ENCODE measurements around the gene CNTNAP2. TPM values are rescaled to one million over a fixed set of nuclear protein-coding genes. Genes with fewer than 3 reads are reported as not detected.

The CNTNAP2 gene
- total and polyA plus RNA-seq, 11 donors, result 0.01 to 2.6 (median 0.31) TPM; not detected in 3

DNA sequence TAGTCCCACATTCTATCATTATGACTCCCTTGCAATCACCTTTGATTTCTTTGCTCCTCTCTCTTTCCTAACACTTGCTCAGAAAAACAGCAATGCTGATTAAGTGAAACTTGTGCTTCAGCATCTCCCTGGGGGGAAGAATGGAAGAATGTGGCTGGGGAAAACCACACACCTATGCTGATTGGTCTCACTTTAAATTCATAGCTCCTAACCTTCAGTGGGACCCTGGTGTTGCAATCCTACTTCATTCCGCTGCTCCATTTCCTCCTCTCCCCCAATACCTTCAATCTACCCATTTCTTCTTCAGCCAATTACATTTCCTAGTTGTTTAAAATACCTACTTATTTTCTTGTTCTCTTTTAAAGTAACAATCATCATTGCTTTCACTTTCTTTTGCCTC lies 1307.3 kb downstream of the CNTNAP2 start:
- H3K27ac ChIP-seq, result no peak overlapping the region
- intact Hi-C loops (cut with DNase I), result no loop called here
- no peaks in the 10 kb centered on the region for H3K27me3 ChIP-seq
- no peaks in the 10 kb centered on the region for H3K36me3 ChIP-seq
- no peaks in the 10 kb centered on the region for H3K4me1 ChIP-seq
- DNase-seq (no peak), ATAC-seq (no peak)
- WGBS, 4 donors, result 79 to 90% (median 87%) methylated on average over 1 of the region's 1 CpG
- TF ChIP-seq POLR2A (IDR thresholded peaks at IDR 0.05) (no peak), CTCF (IDR thresholded peaks at IDR 0.05) (no peak)
- peaks cover 0 to 10% (median 0%) of the 10 kb centered on the region in 12 donors for H3K9me3 ChIP-seq
- H3K4me3 ChIP-seq, result no peak overlapping the region

- no peaks in the 10 kb centered on the region for H3K4me1 ChIP-seq
- H3K4me3 ChIP-seq, result no peak overlapping the region
- no peak for TF ChIP-seq POLR2A (IDR thresholded peaks at IDR 0.05)
- no peak for TF ChIP-seq CTCF (IDR thresholded peaks at IDR 0.05)
- no peaks in the 10 kb centered on the region for H3K36me3 ChIP-seq
- WGBS, 4 donors, result 89 to 95% (median 94%) methylated on average over 1 of the region's 1 CpG
- peaks cover 0 to 21% (median 0%) of the 10 kb centered on the region in 12 donors for H3K9me3 ChIP-seq
- ATAC-seq (no peak), DNase-seq (no peak)
- no peak overlapping the region for H3K27ac ChIP-seq
- intact Hi-C loops (cut with DNase I), result no loop called here
- H3K27me3 ChIP-seq, result no peaks in the 10 kb centered on the region
Observed at GRCh38 chr7:147428075-147428474, 1311.5 kb downstream of the CNTNAP2 start.

DNA sequence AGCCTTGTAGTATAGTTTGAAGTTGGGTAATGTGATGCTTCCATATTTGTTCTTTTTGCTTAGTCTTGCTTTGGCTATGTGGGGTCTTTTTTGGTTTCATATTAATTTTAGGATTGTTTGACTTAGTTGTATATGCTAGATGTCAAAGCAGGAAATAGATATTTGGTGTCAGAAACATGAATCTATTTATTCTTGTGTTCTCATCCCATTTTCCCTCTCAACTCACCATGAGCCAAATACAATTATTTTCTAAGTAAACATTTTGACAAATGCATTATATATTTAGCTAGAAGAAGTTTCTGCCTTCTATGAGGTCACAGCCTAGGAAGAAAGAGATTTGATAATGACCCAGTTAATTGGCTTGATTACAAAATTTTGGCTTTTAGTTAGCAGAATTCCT lies 1313.4 kb downstream of the CNTNAP2 start:
- H3K4me3 ChIP-seq, result no peak overlapping the region
- H3K27me3 ChIP-seq, result no peaks in the 10 kb centered on the region
- H3K9me3 ChIP-seq, result peaks cover 0 to 21% (median 0%) of the 10 kb centered on the region in 12 donors
- no peaks in the 10 kb centered on the region for H3K36me3 ChIP-seq
- ATAC-seq (no peak), DNase-seq (no peak)
- H3K27ac ChIP-seq, result no peak overlapping the region
- no peak for TF ChIP-seq POLR2A (IDR thresholded peaks at IDR 0.05)
- no peak for TF ChIP-seq CTCF (IDR thresholded peaks at IDR 0.05)
- no peaks in the 10 kb centered on the region for H3K4me1 ChIP-seq
- intact Hi-C loops (cut with DNase I), result no loop called here

- intact Hi-C loops (cut with DNase I), result no loop called here
- no peak for DNase-seq
- TF ChIP-seq POLR2A (IDR thresholded peaks at IDR 0.05) (no peak), CTCF (IDR thresholded peaks at IDR 0.05) (no peak)
Observed at GRCh38 chr7:147432079-147432478, 1315.5 kb downstream of the CNTNAP2 start.

More at GRCh38 chr7:147432079-147432478, 1315.5 kb downstream of the CNTNAP2 start:
- no peak for ATAC-seq
- 20 to 28% (median 25%) methylated on average over 2 of the region's 2 CpGs for WGBS, 4 donors
- H3K9me3 ChIP-seq, result peaks cover 0 to 14% (median 0%) of the 10 kb centered on the region in 12 donors
- H3K4me3 ChIP-seq, result no peak overlapping the region
- H3K27me3 ChIP-seq, result no peaks in the 10 kb centered on the region
- H3K36me3 ChIP-seq, result no peaks in the 10 kb centered on the region
- H3K27ac ChIP-seq, result no peak overlapping the region
- no peaks in the 10 kb centered on the region for H3K4me1 ChIP-seq

All from heart left ventricle (tissue), 16 donors.